Heart right ventricle (tissue), 16 donors: Measurements from ENCODE around the gene WFDC1. TPM values are rescaled to one million over a fixed set of nuclear protein-coding genes. Genes with fewer than 3 reads are reported as not detected.

Source experiments
- ATAC-seq, 8 donors: fragments of 200-7000 bp; cut with Tn5 transposase; one replicate each; pipeline ENCODE4 v1.9.1; 2020; ENCODE audit warnings: mild to moderate bottlenecking in 8 of 8, moderate library complexity in 8 of 8, moderate number of reproducible peaks in 1 of 8
- DNase-seq, 2 donors: peaks; one replicate each; pipeline ENCODE4 v3.0.0-alpha.2; 2020
- H3K27ac ChIP-seq, 10 donors: fragments of 200-600 bp; sonication (generic) in 2 of 10; one replicate each; pipeline versions ENCODE4 v1.5.0 to v1.8.0; 2020 to 2022; ENCODE audit warnings: mild to moderate bottlenecking in 3 of 10
- H3K27me3 ChIP-seq, 7 donors: fragments of 200-600 bp; one replicate each; pipeline ENCODE4 v1.8.0; 2021 to 2022; ENCODE audit warnings: mild to moderate bottlenecking in 2 of 7
- H3K36me3 ChIP-seq, 9 donors: fragments of 200-600 bp; sonication (generic) in 1 of 9; one replicate each; pipeline versions ENCODE4 v1.5.0 to v1.8.0; 2020 to 2022; ENCODE audit warnings: mild to moderate bottlenecking in 2 of 9
- H3K4me1 ChIP-seq, 9 donors: fragments of 200-600 bp; sonication (generic) in 1 of 9; one replicate each; pipeline versions ENCODE4 v1.5.0 to v1.8.0; 2020 to 2022; ENCODE audit warnings: mild to moderate bottlenecking in 4 of 9
- H3K4me3 ChIP-seq, 10 donors: fragments of 200-600 bp; sonication (generic) in 2 of 10; one replicate each; pipeline versions ENCODE4 v1.5.0 to v1.8.0; 2020 to 2022; ENCODE audit warnings: mild to moderate bottlenecking in 7 of 10, moderate library complexity in 2 of 10
- H3K9me3 ChIP-seq, 11 donors: fragments of 200-600 bp in 10 of 11; sonication (generic) in 2 of 11; one replicate each; pipeline versions ENCODE4 v1.5.0 to v1.8.0; 2013 to 2022; ENCODE audit warnings: mild to moderate bottlenecking in 2 of 11, control low read depth in 1 of 11, moderate library complexity in 1 of 11
- CTCF ChIP-seq, 9 donors: fragments of 200-600 bp; sonication (generic) in 2 of 9; IDR thresholded peaks; one replicate each; pipeline versions ENCODE4 v1.5.0 to v1.8.0; 2021 to 2022; ENCODE audit warnings: antibody characterized with exemption in 9 of 9, mild to moderate bottlenecking in 5 of 9, moderate library complexity in 1 of 9
- WGBS, 2 donors: extraction: QIAGEN DNeasy Blood & Tissue Kit; methylation state at CpG; one replicate each; pipeline ENCODE4 v1.1.7; 2013; ENCODE audit warnings: inconsistent platforms in 1 of 2; 5-methylcytosine and 5-hydroxymethylcytosine counted together
- intact Hi-C, 10 donors: fragments of 100-400 bp; cut with DNase I; formaldehyde crosslinking; loops; one replicate each; pipeline versions ENCODE4 v1.11.1 to v1.14.2; 2022
- polyA plus RNA-seq, 2 donors: library from polyadenylated mRNA; stranded (reverse); fragments of 200-250 nt; gene quantifications; one replicate each; pipeline ENCODE4 v1.2.3, GENCODE V29; 2013
- total RNA-seq, 10 donors: library from RNA; stranded (reverse); fragmentation: NEBNext Ultra II Directional in 3 of 10; extraction: Animal tissue kit (Norgen Biotek cat#: 25700) in 3 of 10; gene quantifications; one replicate each; pipeline versions ENCODE4 v1.2.1 to v1.2.4, GENCODE V29; 2021 to 2023
- donor health status: Arrhythmogenic right ventricular cardiomyopathy.
- donor health status: ischemic (EF 13 %, LVEDD 7.1; RV severe dilation, severe dysfunction).
- donor health status: healthy with polysubstance abuse.
- donor health status: DM: no; HTN: yes; CAD: no.
- donor health status: DM: no; HTN: no; CAD: no.
- donor health status: ischemic (EF 25% LVEDD 6.9; RV normal size, moderate dysfunction).
- donor health status: ischemic (EF 25% LVEDD 5.7; RV mildly dilated, moderate dysfunction).
- donor health status: healthy.
- donor health status: DM: yes; HTN: yes; CAD: no.
- donor health status: Ischemic cardiomyopathy.
- donor health status: ischemic (EF 35%, LVEDD 5.7; RV mildly dilated, moderate dysfunction).
- donor health status: nonischemic (EF 11% LVEDD 7.7; RV severe dilation, severe dysfunction).
- donor health status: DM: yes; HTN: yes; CAD: no.
- donor health status: PGD.
- donor health status: ischemic (EF 29% LVEDD 5.4; RV normal size, mild dysfunction).
- donor health status: nonischemic (EF 23%, LVEDD 6.1; RV moderate dilation, normal function).

WFDC1 gene
- total and polyA plus RNA-seq, 12 donors: 0.55 to 5.7 (median 1.1) TPM

GRCh38 chr16:84255050-84255810 lies 39.4 kb upstream of the WFDC1 start:
- Histone ChIP-seq H3K4me3 (no peak overlapping the region), H3K27ac (no peak overlapping the region), H3K27me3 (peaks cover 0 to 14% (median 2%) of the 10 kb centered on the region in 7 donors), H3K9me3 (peaks cover 0 to 11% (median 0%) of the 10 kb centered on the region in 11 donors), H3K36me3 (no peaks in the 10 kb centered on the region), H3K4me1 (no peaks in the 10 kb centered on the region)
- no peak for TF ChIP-seq CTCF (IDR thresholded peaks at IDR 0.05)
- no peak for DNase-seq
- intact Hi-C loops: loop anchor here in 1 of 10 donors (5.0 kb wide), 1 partner anchor 67 kb away; no protein-coding TSS in a partner anchor
- no peak for ATAC-seq
- WGBS, 2 donors: 82 to 85% methylated on average over 4 of the region's 4 CpGs

GRCh38 chr16:84258266-84258665 lies 36.4 kb upstream of the WFDC1 start:
- no peaks in the 10 kb centered on the region for H3K4me1 ChIP-seq
- no peaks in the 10 kb centered on the region for H3K36me3 ChIP-seq
- no peak overlapping the region for H3K4me3 ChIP-seq
- DNase-seq (no peak), ATAC-seq (no peak)
- 92% methylated on average over 11 of the region's 11 CpGs for WGBS, 2 donors
- no peak for TF ChIP-seq CTCF (IDR thresholded peaks at IDR 0.05)
- intact Hi-C loops: loop anchor here in 1 of 10 donors (5.0 kb wide), 1 partner anchor 64 kb away; no protein-coding TSS in a partner anchor
- peaks cover 0 to 11% (median 0%) of the 10 kb centered on the region in 11 donors for H3K9me3 ChIP-seq
- no peak overlapping the region for H3K27ac ChIP-seq
- peaks cover 0 to 34% (median 4%) of the 10 kb centered on the region in 7 donors for H3K27me3 ChIP-seq

- ATAC-seq (no peak), DNase-seq (no peak)
- 93% methylated on average over 3 of the region's 3 CpGs for WGBS, 2 donors
- no peaks in the 10 kb centered on the region for H3K36me3 ChIP-seq
- H3K9me3 ChIP-seq: peaks cover 0 to 9% (median 0%) of the 10 kb centered on the region in 11 donors
- H3K4me3 ChIP-seq: no peak overlapping the region
- no peaks in the 10 kb centered on the region for H3K4me1 ChIP-seq
- intact Hi-C loops: loop anchor here in 1 of 10 donors (5.0 kb wide), 1 partner anchor 63 kb away; no protein-coding TSS in a partner anchor
- H3K27me3 ChIP-seq: peaks cover 0 to 37% (median 4%) of the 10 kb centered on the region in 7 donors
- no peak overlapping the region for H3K27ac ChIP-seq
- TF ChIP-seq CTCF (IDR thresholded peaks at IDR 0.05): no peak
Observed at GRCh38 chr16:84259691-84260090, 35.0 kb upstream of the WFDC1 start.

- intact Hi-C loops: no loop called here
- Histone ChIP-seq H3K9me3 (no peaks in the 10 kb centered on the region), H3K4me3 (no peak overlapping the region), H3K27me3 (peaks cover 0 to 33% (median 4%) of the 10 kb centered on the region in 7 donors), H3K36me3 (no peaks in the 10 kb centered on the region), H3K4me1 (no peaks in the 10 kb centered on the region), H3K27ac (no peak overlapping the region)
- TF ChIP-seq CTCF (IDR thresholded peaks at IDR 0.05): no peak
- 79 to 85% methylated on average over 23 of the region's 23 CpGs for WGBS, 2 donors
- DNase-seq (no peak), ATAC-seq (no peak)
Observed at GRCh38 chr16:84260766-84261554, 33.7 kb upstream of the WFDC1 start.
